ENCODE data around the gene USP48.
"Not testable (repeated sequence)": the region's sequence is repeated elsewhere in the genome, so short reads cannot be mapped to it uniquely, and the experiment has no call there.

USP48 gene

GRCh38 chr1:21773585-21773984, 9.4 kb downstream of the USP48 start:
- no peaks in the 10 kb centered on the region for H3K9me3 ChIP-seq (ENCODE audit: control insufficient read depth, insufficient read depth, low read depth, low read length)
- H3K36me3 ChIP-seq (ENCODE audit: control insufficient read depth in 2 of 2, insufficient read depth in 1 of 2, low read length in 2 of 2): peaks cover 3 to 4% of the 10 kb centered on the region in 2 experiments; a peak in 2 of 3 replicates
- no peak overlapping the region for H3K27ac ChIP-seq (ENCODE audit: extremely low read depth, low read depth, low read length)
- ChIA-PET POLR2A (no interaction called here), CTCF (interaction anchor here (0.7 kb wide), 1 partner anchor 71 kb away, joined by 3 read pairs; no protein-coding TSS in a partner anchor)
- peaks cover 2% of the 10 kb centered on the region; the same call in 1 of the 2 replicates for H3K4me1 ChIP-seq (ENCODE audit: control insufficient read depth, insufficient read depth, low read length)
- TF ChIP-seq ZNF48 (tag by site-specific recombination; IDR thresholded peaks at IDR 0.05) (no peak), ZEB2 (tag by site-specific recombination; IDR thresholded peaks at IDR 0.05) (no peak), ZBTB44 (tag by site-specific recombination; IDR thresholded peaks at IDR 0.05) (no peak), GLI2 (tag by site-specific recombination; IDR thresholded peaks at IDR 0.05; ENCODE audit: borderline replicate concordance, low read depth) (no peak), ZFP41 (tag by site-specific recombination; IDR thresholded peaks at IDR 0.05; ENCODE audit: borderline replicate concordance) (no peak), TRIM28 (IDR thresholded peaks at IDR 0.05; ENCODE audit: borderline replicate concordance, low read length) (no peak), ZNF76 (tag by site-specific recombination; IDR thresholded peaks at IDR 0.05; ENCODE audit: borderline replicate concordance, low read depth) (no peak), ZXDB (tag by site-specific recombination; IDR thresholded peaks at IDR 0.05) (no peak), SCRT2 (tag by site-specific recombination; IDR thresholded peaks at IDR 0.05) (no peak), ZBTB11 (tag by site-specific recombination; conservative IDR thresholded peaks at IDR 0.05; ENCODE audit: low read depth) (no peak), ZNF398 (tag by site-specific recombination; IDR thresholded peaks at IDR 0.05) (no peak), ZNF223 (tag by site-specific recombination; IDR thresholded peaks at IDR 0.05) (no peak), ZNF639 (tag by site-specific recombination; IDR thresholded peaks at IDR 0.05) (no peak), PRDM1 (tag by site-specific recombination; IDR thresholded peaks at IDR 0.05) (no peak), GLI4 (tag by site-specific recombination; IDR thresholded peaks at IDR 0.05) (no peak)
- TF ChIP-seq, protein P1, sequence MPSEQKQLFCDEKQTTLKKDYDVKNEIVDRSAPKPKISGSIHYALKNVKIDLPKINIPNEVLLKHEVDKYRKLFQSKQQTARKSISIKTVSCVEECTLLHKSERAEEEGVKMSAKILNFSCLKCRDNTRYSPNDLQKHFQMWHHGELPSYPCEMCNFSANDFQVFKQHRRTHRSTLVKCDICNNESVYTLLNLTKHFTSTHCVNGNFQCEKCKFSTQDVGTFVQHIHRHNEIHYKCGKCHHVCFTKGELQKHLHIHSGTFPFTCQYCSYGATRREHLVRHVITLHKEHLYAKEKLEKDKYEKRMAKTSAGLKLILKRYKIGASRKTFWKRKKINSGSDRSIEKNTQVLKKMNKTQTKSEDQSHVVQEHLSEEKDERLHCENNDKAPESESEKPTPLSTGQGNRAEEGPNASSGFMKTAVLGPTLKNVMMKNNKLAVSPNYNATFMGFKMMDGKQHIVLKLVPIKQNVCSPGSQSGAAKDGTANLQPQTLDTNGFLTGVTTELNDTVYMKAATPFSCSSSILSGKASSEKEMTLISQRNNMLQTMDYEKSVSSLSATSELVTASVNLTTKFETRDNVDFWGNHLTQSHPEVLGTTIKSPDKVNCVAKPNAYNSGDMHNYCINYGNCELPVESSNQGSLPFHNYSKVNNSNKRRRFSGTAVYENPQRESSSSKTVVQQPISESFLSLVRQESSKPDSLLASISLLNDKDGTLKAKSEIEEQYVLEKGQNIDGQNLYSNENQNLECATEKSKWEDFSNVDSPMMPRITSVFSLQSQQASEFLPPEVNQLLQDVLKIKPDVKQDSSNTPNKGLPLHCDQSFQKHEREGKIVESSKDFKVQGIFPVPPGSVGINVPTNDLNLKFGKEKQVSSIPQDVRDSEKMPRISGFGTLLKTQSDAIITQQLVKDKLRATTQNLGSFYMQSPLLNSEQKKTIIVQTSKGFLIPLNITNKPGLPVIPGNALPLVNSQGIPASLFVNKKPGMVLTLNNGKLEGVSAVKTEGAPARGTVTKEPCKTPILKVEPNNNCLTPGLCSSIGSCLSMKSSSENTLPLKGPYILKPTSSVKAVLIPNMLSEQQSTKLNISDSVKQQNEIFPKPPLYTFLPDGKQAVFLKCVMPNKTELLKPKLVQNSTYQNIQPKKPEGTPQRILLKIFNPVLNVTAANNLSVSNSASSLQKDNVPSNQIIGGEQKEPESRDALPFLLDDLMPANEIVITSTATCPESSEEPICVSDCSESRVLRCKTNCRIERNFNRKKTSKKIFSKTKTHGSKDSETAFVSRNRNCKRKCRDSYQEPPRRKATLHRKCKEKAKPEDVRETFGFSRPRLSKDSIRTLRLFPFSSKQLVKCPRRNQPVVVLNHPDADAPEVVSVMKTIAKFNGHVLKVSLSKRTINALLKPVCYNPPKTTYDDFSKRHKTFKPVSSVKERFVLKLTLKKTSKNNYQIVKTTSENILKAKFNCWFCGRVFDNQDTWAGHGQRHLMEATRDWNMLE (tag by site-specific recombination; conservative IDR thresholded peaks at IDR 0.05; ENCODE audit: low read depth): no peak
- H3K4me3 ChIP-seq (ENCODE audit: low read depth, low read length): no peak overlapping the region

- POLR2A ChIA-PET; CTCF ChIA-PET; H3K4me3 ChIP-seq (ENCODE audit: low read depth, low read length): not testable (repeated sequence)
These were observed 11.3 kb downstream of the USP48 start for GRCh38 chr1:21771672-21772071.

GRCh38 chr1:21770602-21771001, 12.3 kb downstream of the USP48 start:
- H3K36me3 ChIP-seq (ENCODE audit: control insufficient read depth in 2 of 2, insufficient read depth in 1 of 2, low read length in 2 of 2); H3K9me3 ChIP-seq (ENCODE audit: control insufficient read depth, insufficient read depth, low read depth, low read length); H3K27ac ChIP-seq (ENCODE audit: extremely low read depth, low read depth, low read length); CTCF ChIA-PET; H3K4me3 ChIP-seq (ENCODE audit: low read depth, low read length); H3K4me1 ChIP-seq (ENCODE audit: control insufficient read depth, insufficient read depth, low read length): not testable (repeated sequence)
- POLR2A ChIA-PET: interaction anchor here (0.6 kb wide), 1 partner anchor 129 kb away, joined by 3 read pairs; no protein-coding TSS in a partner anchor

More at GRCh38 chr1:21771672-21772071, 11.3 kb downstream of the USP48 start:
- not testable (repeated sequence) for H3K9me3 ChIP-seq (ENCODE audit: control insufficient read depth, insufficient read depth, low read depth, low read length); H3K4me1 ChIP-seq (ENCODE audit: control insufficient read depth, insufficient read depth, low read length); H3K27ac ChIP-seq (ENCODE audit: extremely low read depth, low read depth, low read length); H3K36me3 ChIP-seq (ENCODE audit: control insufficient read depth in 2 of 2, insufficient read depth in 1 of 2, low read length in 2 of 2)
